ENCODE results near the gene ABCB6.
"Not testable (repeated sequence)": the region's sequence is repeated elsewhere in the genome, so short reads cannot be mapped to it uniquely, and the experiment has no call there.

Gene ABCB6

GRCh38 chr2:219218732-219219701 lies at the start of gene ABCB6:
Gene ABCB6, minus strand, starts transcription at chr2:219218958. Its CDS starts 285 bp downstream, at chr2:219218673.
- peak; percentile 91 to 97 for DNase-seq

DNA sequence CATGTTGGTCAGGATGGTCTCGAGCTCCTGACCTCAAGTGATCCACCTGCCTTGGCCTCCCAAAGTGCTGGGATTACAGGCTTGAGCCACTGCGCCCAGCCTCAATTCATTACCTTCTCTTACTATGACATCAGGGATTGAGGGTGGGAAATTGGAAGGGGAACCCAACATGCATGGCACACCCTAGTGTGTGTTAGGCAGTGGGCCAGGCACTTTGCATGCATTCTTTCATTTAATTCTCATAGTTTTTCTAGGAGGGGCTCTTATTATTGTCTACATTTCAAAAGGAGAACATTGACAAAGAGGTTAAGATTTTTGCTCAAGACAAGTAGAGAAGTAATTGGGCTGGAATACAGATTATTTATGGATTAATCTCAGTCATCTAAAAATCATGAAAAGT lies 49.5 kb upstream of the ABCB6 start:
- no peak for DNase-seq

DNA sequence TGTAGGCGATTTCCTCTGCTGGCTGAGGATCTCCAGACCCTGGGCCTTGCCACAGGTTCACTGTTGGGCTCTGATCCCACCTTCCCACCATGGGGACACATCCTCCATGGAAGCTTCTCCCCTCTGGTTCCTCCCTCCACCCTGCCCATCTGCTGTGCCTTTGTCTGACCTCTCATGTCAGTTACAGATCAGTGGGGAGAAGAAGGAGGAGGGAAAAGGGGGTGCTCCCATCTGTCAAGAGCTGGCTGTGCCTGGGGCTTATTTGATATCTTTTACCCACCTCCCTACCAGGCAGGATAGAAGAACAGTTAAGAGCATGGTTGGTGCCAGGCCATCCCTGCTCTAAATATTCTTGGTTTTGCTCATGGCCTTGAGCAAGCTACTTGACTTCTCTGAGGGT lies 48.1 kb upstream of the ABCB6 start:
- DNase-seq: no peak

DNA sequence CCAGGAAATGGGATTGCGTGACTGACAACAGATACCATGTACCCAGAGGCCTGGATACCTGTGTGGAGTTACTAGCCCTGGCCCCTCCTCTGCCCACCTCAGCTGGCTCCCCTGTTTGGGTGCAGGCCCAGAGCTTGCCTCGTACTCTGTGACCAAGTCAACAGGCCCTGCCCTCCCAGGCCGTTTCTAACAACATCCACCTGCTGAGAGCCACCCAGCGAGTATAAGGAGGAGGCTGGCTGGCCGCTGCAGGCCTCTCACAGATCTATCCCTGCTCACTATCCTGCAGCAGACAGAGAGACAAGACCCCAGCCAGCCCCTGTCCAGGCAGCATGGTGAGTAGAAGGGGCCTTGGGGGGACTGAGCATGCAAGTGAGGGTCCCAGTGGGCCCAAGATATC lies 47.5 kb upstream of the ABCB6 start:
- DNase-seq: no peak

- no peak for DNase-seq
These were observed 42.5 kb upstream of the ABCB6 start for GRCh38 chr2:219261024-219261855.

DNA sequence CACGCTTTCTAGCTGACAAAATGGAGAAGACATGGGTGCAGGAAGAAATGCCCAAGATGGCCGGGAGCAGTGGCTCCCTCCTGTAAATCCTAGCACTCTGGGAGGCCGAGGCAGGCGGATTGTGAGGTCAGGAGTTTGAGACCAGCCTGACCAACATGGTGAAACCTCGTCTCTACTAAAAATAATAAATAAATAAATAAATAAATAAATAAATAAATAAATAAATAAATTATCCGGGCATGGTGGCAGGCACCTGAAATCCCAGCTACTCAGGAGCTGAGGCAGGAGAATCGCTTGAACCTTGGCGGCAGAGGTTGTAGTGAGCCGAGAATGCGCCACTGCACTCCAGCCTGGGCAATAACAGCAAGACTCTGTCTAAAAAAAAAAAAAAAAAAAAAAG lies 40.2 kb upstream of the ABCB6 start:
- not testable (repeated sequence) for DNase-seq

- DNase-seq: no peak
These were observed 35.9 kb upstream of the ABCB6 start for GRCh38 chr2:219254590-219255201.

DNA sequence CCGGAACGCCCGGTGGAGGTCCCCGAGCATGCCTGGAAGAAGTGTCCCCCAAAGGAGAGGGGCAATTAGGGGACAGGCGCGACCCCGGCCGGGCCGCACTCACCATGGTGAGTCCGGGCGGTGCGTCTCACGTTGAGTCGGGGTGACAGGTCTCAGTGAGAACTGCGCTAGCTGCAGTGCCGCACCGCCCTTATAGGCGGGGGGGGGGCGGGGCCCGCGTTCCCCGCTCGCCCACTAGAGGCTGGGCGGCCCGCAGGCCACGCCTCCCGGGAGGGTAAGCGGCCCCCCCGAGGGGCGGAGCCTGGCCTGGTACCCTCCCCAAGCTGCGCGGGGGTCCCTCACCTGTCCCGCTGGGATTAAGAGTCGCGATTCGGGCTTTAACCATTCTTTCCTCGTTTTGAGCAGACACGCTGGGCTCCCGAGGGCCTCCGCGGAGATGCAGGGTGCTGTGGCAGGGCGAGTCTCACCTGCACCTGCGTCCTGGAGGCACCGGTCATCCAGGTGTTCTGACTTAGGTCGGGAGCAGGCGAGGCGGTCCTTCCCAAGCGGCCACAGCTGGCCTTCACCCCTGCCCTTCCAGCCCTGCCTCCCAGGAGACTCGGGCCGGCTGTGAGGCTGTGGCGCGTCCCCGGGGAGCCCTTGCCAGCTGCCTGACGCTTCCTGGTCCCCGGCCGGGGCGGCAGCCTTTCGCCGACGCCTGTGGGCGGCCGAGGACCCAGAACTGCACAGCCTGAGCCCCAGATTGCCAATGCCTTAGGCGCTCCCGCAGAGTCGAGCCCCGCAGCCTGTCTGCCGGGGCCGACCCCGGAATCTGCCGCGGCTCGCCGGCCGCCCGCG lies 35.2 kb upstream of the ABCB6 start, which contains the start of gene TUBA4A:
Gene TUBA4A, minus strand, starts transcription at position 166 of the 837 bp plus-strand sequence. Its CDS starts 60 bp downstream, at position 106.
- peak; percentile 72 to 86 for DNase-seq

GRCh38 chr2:219252900-219253752 lies 34.4 kb upstream of the ABCB6 start, which contains the start of gene TUBA4B:
Gene TUBA4B, plus strand, starts transcription at chr2:219253243. Its CDS starts 165 bp downstream, at chr2:219253408.
- peak; percentile 22 to 24 for DNase-seq

DNA sequence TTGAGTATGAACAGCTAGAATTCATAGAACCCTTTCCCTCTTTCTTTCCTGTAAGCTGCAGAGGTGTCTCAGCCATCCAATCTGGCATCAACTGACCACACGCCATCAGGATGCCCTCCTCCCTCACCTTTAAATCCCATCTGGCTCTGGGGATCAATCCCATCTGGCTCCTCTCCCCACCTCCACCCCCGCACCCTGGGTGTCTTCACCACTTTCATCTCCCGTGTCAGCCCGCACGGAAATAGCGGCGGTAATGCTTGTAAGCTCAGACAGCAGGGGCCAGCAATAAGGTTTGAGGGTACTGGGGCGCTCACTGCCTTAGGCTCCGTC lies 33.8 kb upstream of the ABCB6 start:
- DNase-seq: no peak

- DNase-seq: no peak
These were observed 33.3 kb upstream of the ABCB6 start for GRCh38 chr2:219252084-219252483.

GRCh38 chr2:219251656-219252055 lies 32.9 kb upstream of the ABCB6 start:
- no peak for DNase-seq

DNA sequence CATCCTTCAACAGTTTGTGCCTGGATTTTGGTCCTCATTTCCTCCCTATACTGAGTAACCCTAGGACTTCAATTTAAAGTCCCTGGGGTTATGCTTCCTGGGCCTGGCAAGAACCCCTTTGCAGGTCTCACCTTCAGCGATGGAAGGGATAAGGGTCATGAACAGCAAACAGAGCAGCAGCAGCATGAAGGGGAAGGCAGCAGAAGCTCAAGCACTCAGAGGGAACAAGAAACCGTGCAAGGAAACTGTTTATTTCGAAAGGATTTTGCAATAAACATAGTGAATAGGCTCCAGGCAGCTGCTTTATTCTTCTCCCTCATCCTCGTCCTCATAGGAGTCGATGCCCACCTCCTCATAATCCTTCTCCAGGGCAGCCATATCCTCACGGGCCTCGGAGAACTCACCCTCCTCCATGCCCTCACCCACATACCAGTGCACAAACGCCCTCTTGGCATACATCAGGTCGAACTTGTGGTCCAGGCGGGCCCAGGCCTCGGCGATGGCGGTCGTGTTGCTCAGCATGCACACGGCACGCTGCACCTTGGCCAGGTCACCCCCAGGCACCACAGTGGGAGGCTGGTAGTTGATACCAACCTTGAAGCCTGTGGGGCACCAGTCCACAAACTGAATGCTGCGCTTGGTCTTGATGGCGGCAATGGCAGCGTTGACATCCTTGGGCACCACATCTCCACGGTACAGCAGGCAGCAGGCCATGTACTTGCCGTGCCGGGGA lies 31.5 kb upstream of the ABCB6 start:
- DNase-seq: no peak

DNA sequence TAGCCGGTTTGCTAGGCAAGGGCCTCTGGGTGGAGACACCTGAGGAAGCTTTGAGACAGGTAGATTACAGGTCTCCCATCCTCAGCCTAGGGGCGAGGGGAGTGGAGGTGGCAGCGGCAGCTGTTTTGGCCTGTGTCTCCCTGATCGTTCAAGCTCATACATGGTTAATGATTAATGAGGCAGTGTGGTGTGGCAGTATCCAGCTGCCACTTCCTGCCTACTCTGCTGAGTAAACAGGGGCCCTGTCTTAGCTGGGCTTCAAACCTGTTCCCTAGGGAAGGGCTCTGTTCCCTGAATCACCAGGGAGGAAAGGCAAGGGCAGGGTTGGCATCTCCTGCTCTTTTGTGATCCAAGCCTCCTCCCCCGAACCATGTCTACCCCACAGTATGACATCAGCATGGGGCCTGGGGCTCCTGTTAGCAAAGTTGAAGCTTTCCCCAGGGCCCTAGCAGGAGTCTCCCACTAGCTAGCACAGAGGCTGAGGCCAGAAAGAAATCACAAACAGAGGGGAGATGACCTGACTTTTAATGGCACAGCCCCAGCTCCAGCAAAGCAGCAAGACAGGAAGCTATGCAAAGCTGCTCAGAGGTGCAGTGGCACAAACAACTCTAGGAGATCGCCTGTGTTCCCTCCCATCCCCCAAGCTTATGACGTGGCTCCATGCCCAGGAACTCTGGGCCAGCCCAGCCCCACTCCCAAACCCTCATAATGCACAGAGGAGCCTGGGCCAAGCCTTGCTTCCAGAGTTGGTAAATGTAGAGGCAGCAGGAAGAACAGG lies 30.6 kb upstream of the ABCB6 start:
- DNase-seq: peak; percentile 74 to 82

- DNase-seq: no peak
These were observed 30.1 kb upstream of the ABCB6 start for GRCh38 chr2:219248845-219249202.

GRCh38 chr2:219247678-219248642 lies 29.2 kb upstream of the ABCB6 start:
- DNase-seq: no peak

- no peak for DNase-seq
These were observed 27.8 kb upstream of the ABCB6 start for GRCh38 chr2:219246559-219246958.

- no peak for DNase-seq
These were observed 27.1 kb upstream of the ABCB6 start for GRCh38 chr2:219245899-219246230.

Data from SHP77 (cell line).